HEK293 (cell line): Measurements from ENCODE around the gene NPC1.

ENCODE experiments used
- OVOL3 ChIP-seq: fragments of 450-650 bp; formaldehyde crosslinking; IDR thresholded peaks from 2 replicates; pipeline ENCODE4 v1.5.1; 2016; ENCODE audit warnings: missing biosample characterization, missing genetic modification characterization
- ZNF266 ChIP-seq: fragments of 450-650 bp; formaldehyde crosslinking; IDR thresholded peaks from 2 replicates; pipeline ENCODE4 v1.5.1; 2016; ENCODE audit warnings: missing biosample characterization, missing genetic modification characterization, low read depth
- TF ChIP-seq, protein P1 (sequence below): fragments of 450-650 bp; formaldehyde crosslinking; IDR thresholded peaks from 2 replicates; pipeline ENCODE4 v1.5.1; 2016; ENCODE audit warnings: missing biosample characterization, missing genetic modification characterization
- TF ChIP-seq, protein P2 (sequence below): fragments of 450-650 bp; formaldehyde crosslinking; IDR thresholded peaks from 2 replicates; pipeline ENCODE4 v1.5.1; 2016; ENCODE audit warnings: missing biosample characterization, missing genetic modification characterization
- TF ChIP-seq, protein P3 (sequence below): fragments of 450-650 bp; formaldehyde crosslinking; IDR thresholded peaks from 2 replicates; pipeline ENCODE4 v1.5.1; 2016; ENCODE audit warnings: missing biosample characterization, missing genetic modification characterization

DNA sequence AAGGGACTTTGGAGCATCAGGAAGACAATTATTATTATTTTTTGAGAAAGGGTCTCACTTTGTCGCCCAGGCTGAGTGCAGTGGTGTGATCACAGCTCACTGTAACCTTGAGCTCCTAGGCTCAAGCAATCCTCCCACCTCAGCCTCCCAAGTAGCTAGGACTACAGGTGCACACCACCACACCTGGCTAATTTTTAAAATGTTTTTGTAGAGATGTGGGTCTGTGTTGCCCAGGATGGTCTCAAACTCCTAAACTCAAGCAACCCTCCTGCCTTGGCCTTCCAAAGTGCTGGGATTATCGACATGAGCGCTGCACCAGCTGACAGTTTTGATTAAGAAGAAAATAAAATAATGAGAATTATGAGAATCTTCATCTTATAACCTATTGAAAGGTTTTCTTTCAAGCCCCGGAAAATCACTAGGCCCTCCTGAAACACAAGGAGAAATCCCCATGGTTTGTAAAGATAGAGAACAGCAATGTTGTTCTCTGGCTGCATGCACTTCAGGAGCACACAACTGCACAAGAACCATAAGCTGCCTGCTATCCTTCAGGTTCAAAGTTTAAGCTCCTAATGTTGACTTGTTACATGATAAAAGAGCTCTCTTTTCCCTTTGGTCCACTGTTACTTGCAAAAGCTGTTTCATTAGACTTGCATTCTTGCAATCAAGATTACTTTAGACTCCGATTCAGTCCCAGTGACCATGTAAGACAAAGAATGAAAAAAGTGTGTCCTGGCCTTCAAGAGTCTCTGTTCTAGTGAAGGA lies 16.8 kb downstream of the NPC1 start:
- TF ChIP-seq, protein P1, sequence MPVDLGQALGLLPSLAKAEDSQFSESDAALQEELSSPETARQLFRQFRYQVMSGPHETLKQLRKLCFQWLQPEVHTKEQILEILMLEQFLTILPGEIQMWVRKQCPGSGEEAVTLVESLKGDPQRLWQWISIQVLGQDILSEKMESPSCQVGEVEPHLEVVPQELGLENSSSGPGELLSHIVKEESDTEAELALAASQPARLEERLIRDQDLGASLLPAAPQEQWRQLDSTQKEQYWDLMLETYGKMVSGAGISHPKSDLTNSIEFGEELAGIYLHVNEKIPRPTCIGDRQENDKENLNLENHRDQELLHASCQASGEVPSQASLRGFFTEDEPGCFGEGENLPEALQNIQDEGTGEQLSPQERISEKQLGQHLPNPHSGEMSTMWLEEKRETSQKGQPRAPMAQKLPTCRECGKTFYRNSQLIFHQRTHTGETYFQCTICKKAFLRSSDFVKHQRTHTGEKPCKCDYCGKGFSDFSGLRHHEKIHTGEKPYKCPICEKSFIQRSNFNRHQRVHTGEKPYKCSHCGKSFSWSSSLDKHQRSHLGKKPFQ (tag by site-specific recombination): no peak
- TF ChIP-seq, protein P2, sequence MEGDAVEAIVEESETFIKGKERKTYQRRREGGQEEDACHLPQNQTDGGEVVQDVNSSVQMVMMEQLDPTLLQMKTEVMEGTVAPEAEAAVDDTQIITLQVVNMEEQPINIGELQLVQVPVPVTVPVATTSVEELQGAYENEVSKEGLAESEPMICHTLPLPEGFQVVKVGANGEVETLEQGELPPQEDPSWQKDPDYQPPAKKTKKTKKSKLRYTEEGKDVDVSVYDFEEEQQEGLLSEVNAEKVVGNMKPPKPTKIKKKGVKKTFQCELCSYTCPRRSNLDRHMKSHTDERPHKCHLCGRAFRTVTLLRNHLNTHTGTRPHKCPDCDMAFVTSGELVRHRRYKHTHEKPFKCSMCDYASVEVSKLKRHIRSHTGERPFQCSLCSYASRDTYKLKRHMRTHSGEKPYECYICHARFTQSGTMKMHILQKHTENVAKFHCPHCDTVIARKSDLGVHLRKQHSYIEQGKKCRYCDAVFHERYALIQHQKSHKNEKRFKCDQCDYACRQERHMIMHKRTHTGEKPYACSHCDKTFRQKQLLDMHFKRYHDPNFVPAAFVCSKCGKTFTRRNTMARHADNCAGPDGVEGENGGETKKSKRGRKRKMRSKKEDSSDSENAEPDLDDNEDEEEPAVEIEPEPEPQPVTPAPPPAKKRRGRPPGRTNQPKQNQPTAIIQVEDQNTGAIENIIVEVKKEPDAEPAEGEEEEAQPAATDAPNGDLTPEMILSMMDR (tag by site-specific recombination): no peak
- no peak for TF ChIP-seq OVOL3
- TF ChIP-seq, protein P3, sequence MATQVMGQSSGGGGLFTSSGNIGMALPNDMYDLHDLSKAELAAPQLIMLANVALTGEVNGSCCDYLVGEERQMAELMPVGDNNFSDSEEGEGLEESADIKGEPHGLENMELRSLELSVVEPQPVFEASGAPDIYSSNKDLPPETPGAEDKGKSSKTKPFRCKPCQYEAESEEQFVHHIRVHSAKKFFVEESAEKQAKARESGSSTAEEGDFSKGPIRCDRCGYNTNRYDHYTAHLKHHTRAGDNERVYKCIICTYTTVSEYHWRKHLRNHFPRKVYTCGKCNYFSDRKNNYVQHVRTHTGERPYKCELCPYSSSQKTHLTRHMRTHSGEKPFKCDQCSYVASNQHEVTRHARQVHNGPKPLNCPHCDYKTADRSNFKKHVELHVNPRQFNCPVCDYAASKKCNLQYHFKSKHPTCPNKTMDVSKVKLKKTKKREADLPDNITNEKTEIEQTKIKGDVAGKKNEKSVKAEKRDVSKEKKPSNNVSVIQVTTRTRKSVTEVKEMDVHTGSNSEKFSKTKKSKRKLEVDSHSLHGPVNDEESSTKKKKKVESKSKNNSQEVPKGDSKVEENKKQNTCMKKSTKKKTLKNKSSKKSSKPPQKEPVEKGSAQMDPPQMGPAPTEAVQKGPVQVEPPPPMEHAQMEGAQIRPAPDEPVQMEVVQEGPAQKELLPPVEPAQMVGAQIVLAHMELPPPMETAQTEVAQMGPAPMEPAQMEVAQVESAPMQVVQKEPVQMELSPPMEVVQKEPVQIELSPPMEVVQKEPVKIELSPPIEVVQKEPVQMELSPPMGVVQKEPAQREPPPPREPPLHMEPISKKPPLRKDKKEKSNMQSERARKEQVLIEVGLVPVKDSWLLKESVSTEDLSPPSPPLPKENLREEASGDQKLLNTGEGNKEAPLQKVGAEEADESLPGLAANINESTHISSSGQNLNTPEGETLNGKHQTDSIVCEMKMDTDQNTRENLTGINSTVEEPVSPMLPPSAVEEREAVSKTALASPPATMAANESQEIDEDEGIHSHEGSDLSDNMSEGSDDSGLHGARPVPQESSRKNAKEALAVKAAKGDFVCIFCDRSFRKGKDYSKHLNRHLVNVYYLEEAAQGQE (tag by site-specific recombination): no peak
- no peak for TF ChIP-seq ZNF266 (tag by site-specific recombination)
